Measurements from ENCODE around the gene TRERF1. TPM values are rescaled to one million over a fixed set of nuclear protein-coding genes. Genes with fewer than 3 reads are reported as not detected.

TRERF1 gene
- total RNA-seq, 1 donor from 2014 or later: 24.7 TPM

GRCh38 chr6:42366011-42366705 is 85.6 kb downstream of the TRERF1 start:
- DNase-seq (ENCODE audit: low spot score): no peak

- DNase-seq (ENCODE audit: low spot score): no peak
Measured at GRCh38 chr6:42365021-42365420, 86.7 kb downstream of the TRERF1 start.

- no peak for DNase-seq (ENCODE audit: low spot score)
Measured at GRCh38 chr6:42363926-42364849, 87.5 kb downstream of the TRERF1 start.

GRCh38 chr6:42361036-42361435 is 90.7 kb downstream of the TRERF1 start:
- no peak for DNase-seq (ENCODE audit: low spot score)

- DNase-seq (ENCODE audit: low spot score): no peak
Measured at GRCh38 chr6:42359021-42359420, 92.7 kb downstream of the TRERF1 start.

GRCh38 chr6:42355416-42355815 is 96.3 kb downstream of the TRERF1 start:
- DNase-seq (ENCODE audit: low spot score): no peak

GRCh38 chr6:42354702-42355101 is 97.0 kb downstream of the TRERF1 start:
- no peak for DNase-seq (ENCODE audit: low spot score)

GRCh38 chr6:42352856-42353564 is 98.7 kb downstream of the TRERF1 start:
- DNase-seq (ENCODE audit: low spot score): no peak

GRCh38 chr6:42350911-42351310 is 100.8 kb downstream of the TRERF1 start:
- DNase-seq (ENCODE audit: low spot score): no peak

GRCh38 chr6:42349753-42350511 is 101.8 kb downstream of the TRERF1 start:
- DNase-seq (ENCODE audit: low spot score): no peak

- no peak for DNase-seq (ENCODE audit: low spot score)
Measured at GRCh38 chr6:42347456-42347855, 104.3 kb downstream of the TRERF1 start.

GRCh38 chr6:42345696-42346416 is 105.9 kb downstream of the TRERF1 start:
- no peak for DNase-seq (ENCODE audit: low spot score)

- no peak for DNase-seq (ENCODE audit: low spot score)
Measured at GRCh38 chr6:42344756-42345155, 107.0 kb downstream of the TRERF1 start.

GRCh38 chr6:42341771-42342553 is 109.8 kb downstream of the TRERF1 start:
- no peak for DNase-seq (ENCODE audit: low spot score)

GRCh38 chr6:42341221-42341620 is 110.5 kb downstream of the TRERF1 start:
- no peak for DNase-seq (ENCODE audit: low spot score)

GRCh38 chr6:42340511-42340910 is 111.2 kb downstream of the TRERF1 start:
- DNase-seq (ENCODE audit: low spot score): no peak

GRCh38 chr6:42339991-42340401 is 111.7 kb downstream of the TRERF1 start:
- DNase-seq (ENCODE audit: low spot score): no peak

- no peak for DNase-seq (ENCODE audit: low spot score)
Measured at GRCh38 chr6:42338744-42339222, 112.9 kb downstream of the TRERF1 start.

- DNase-seq (ENCODE audit: low spot score): no peak
Measured at GRCh38 chr6:42337985-42338743, 113.6 kb downstream of the TRERF1 start.

Data from ureter (tissue), 1 donor.